K562 (cell line): Measurements from ENCODE around the gene SP4. TPM values are rescaled to one million over a fixed set of nuclear protein-coding genes. Genes with fewer than 3 reads are reported as not detected.

Experiments
- ATAC-seq: fragments of 200-7000 bp; cut with Tn5 transposase; 3 replicates; pipeline ENCODE4 v1.9.1; 2020; ENCODE audit warnings: moderate library complexity
- BruUV-seq: library from RNA; stranded (reverse); fragments of 400-500 nt; replicated peaks from 2 replicates; lab custom pipeline; 2021; lab: Mats Ljungman, UMichigan
- CTCF ChIA-PET: fragments of 300-600 bp; formaldehyde crosslinking; extraction: SDS; loops from one replicate; lab custom pipeline; 2021; ENCODE audit warnings: low intra/inter-chr PET ratio; lab: Yijun Ruan, JAX
- POLR2A ChIA-PET: fragments of 300-600, 350-650 bp; sonication (Branson Sonifier 250); formaldehyde crosslinking; extraction: SDS; loops from one replicate; lab custom pipeline; 2021; ENCODE audit warnings: antibody characterized with exemption, inconsistent platforms; lab: Yijun Ruan, JAX
- DNase-seq, 4 experiments: peaks; one replicate each; pipeline versions ENCODE4 v3.0.0 to v3.0.0-alpha.2; 2011 to 2018; ENCODE audit warnings: low spot score in 3 of 4, mixed read lengths in 3 of 4; ENCODE audit errors: extremely low read depth in 1 of 4
- FAIRE-seq: peaks from 2 replicates; lab custom pipeline; 2011; peaks lifted over from hg19 to GRCh38; lab: Jason Lieb, UNC
- H2AFZ ChIP-seq: 2 replicates; pipeline ENCODE4 v1.6.0; 2011; ENCODE audit warnings: low read depth, low read length, control low read depth, inconsistent platforms
- H3K27ac ChIP-seq: fragments of 200-600 bp; 3 replicates; pipeline ENCODE4 v1.8.0; 2011; ENCODE audit warnings: low read depth, mild to moderate bottlenecking, control low read depth, inconsistent platforms, low read length, moderate library complexity, mixed read lengths; ENCODE audit errors: extremely low read depth
- H3K27me3 ChIP-seq, 2 experiments: fragments of 300-600 bp in 1 of 2; 2 replicates in 1 of 2; 3 replicates in 1 of 2; pipeline versions ENCODE4 v1.6.0 to v1.8.0; 2011; ENCODE audit warnings: inconsistent platforms in 2 of 2, low read length in 2 of 2, mild to moderate bottlenecking in 1 of 2, mixed read lengths in 1 of 2, moderate library complexity in 1 of 2; ENCODE audit not compliant: control insufficient read depth in 2 of 2, insufficient read depth in 2 of 2
- H3K36me3 ChIP-seq: fragments of 300-600 bp; 3 replicates; pipeline ENCODE4 v1.8.0; 2011; ENCODE audit warnings: mild to moderate bottlenecking, low read length, inconsistent platforms; ENCODE audit not compliant: control insufficient read depth, insufficient read depth
- H3K4me1 ChIP-seq, 2 experiments: fragments of 200-600 bp in 1 of 2; replicated peaks in 1 of 2; 2 replicates in 1 of 2; 3 replicates in 1 of 2; pipeline versions ENCODE4 v1.5.1 to v1.8.0; 2011; ENCODE audit warnings: inconsistent platforms in 2 of 2, low read length in 2 of 2, mild to moderate bottlenecking in 1 of 2, mixed read lengths in 1 of 2, moderate library complexity in 1 of 2; ENCODE audit not compliant: control insufficient read depth in 2 of 2, insufficient read depth in 2 of 2
- H3K4me2 ChIP-seq: 2 replicates; pipeline ENCODE4 v1.6.1; 2011; ENCODE audit warnings: low read length, control low read depth, inconsistent platforms, mixed read lengths; ENCODE audit not compliant: insufficient read depth
- H3K4me3 ChIP-seq: fragments of 200-600 bp; sonication (generic), shearing (Covaris generic); 2 replicates; pipeline ENCODE4 v1.5.1; 2016; ENCODE audit warnings: control low read depth, inconsistent platforms
- H3K79me2 ChIP-seq: fragments of 200-600 bp; 3 replicates; pipeline ENCODE4 v1.8.0; 2011; ENCODE audit warnings: low read length, inconsistent platforms; ENCODE audit not compliant: control insufficient read depth, insufficient read depth
- H3K9ac ChIP-seq, 2 experiments: 2 replicates each; pipeline versions ENCODE4 v1.6.0 to v1.6.1; 2011; ENCODE audit warnings: low read depth in 2 of 2, low read length in 2 of 2, control low read depth in 1 of 2, inconsistent platforms in 1 of 2, mild to moderate bottlenecking in 1 of 2, mixed read lengths in 1 of 2; ENCODE audit not compliant: insufficient read depth in 1 of 2
- H3K9me1 ChIP-seq: one replicate; pipeline ENCODE4 v1.6.0; 2011; ENCODE audit warnings: inconsistent platforms, mild to moderate bottlenecking, low read length, moderate library complexity; ENCODE audit not compliant: control insufficient read depth, insufficient read depth
- H3K9me3 ChIP-seq: replicated peaks from 2 replicates; pipeline ENCODE4 v1.5.1; 2011; ENCODE audit warnings: low read depth, low read length, inconsistent platforms; ENCODE audit not compliant: control insufficient read depth, insufficient read depth
- H4K20me1 ChIP-seq: replicated peaks from 2 replicates; pipeline ENCODE4 v1.6.1; 2011; ENCODE audit warnings: low read length, inconsistent platforms, mixed read lengths; ENCODE audit not compliant: control insufficient read depth, insufficient read depth
- BCL6 ChIP-seq: fragments of 250-450 bp; sonication (Bioruptor Pico); IDR thresholded peaks from 2 replicates; pipeline ENCODE4 v1.4.0; 2020
- CHAMP1 ChIP-seq: fragments of 450-650 bp; IDR thresholded peaks from 2 replicates; pipeline ENCODE4 v1.6.1; 2016; ENCODE audit warnings: mild to moderate bottlenecking
- CTBP1 ChIP-seq: fragments of 450-650 bp; IDR thresholded peaks from 2 replicates; pipeline ENCODE4 v1.6.1; 2016; ENCODE audit warnings: borderline replicate concordance
- JUNB ChIP-seq: fragments of 450-650 bp; formaldehyde crosslinking; conservative IDR thresholded peaks from 2 replicates; pipeline ENCODE4 v1.4.0; 2020; ENCODE audit warnings: mild to moderate bottlenecking
- NONO ChIP-seq, 2 experiments: fragments of 200-400 bp in 1 of 2; fragments of 450-650 bp in 1 of 2; formaldehyde crosslinking in 1 of 2; IDR thresholded peaks; 2 replicates each; pipeline ENCODE4 v1.6.1; 2017; ENCODE audit warnings: low read depth in 2 of 2, mild to moderate bottlenecking in 2 of 2, moderate library complexity in 2 of 2, low read length in 1 of 2
- RBM15 ChIP-seq: fragments of 200-400 bp; formaldehyde crosslinking; IDR thresholded peaks from 2 replicates; pipeline ENCODE4 v1.6.1; 2018; ENCODE audit warnings: mild to moderate bottlenecking, low read length, moderate library complexity; ENCODE audit not compliant: insufficient read depth
- RUNX1 ChIP-seq: sonication (generic); IDR thresholded peaks from 2 replicates; pipeline ENCODE4 v1.6.1; 2016; ENCODE audit warnings: antibody characterized with exemption, low read depth
- SMARCA5 ChIP-seq: fragments of 450-650 bp; IDR thresholded peaks from 2 replicates; pipeline ENCODE4 v1.6.1; 2016
- THAP12 ChIP-seq: fragments of 250-450 bp; sonication (Bioruptor Pico); IDR thresholded peaks from 2 replicates; pipeline ENCODE4 v1.9.0; 2021; ENCODE audit warnings: mild to moderate bottlenecking, inconsistent platforms
- WGBS: fragments of 100-300 bp; shearing (Covaris generic); methylation state at CpG from one replicate; pipeline ENCODE4 v1.1.6; 2016; ENCODE audit warnings: low coverage, mixed read lengths; ENCODE audit not compliant: insufficient coverage; ENCODE audit errors: missing lambda C conversion rate; 5-methylcytosine and 5-hydroxymethylcytosine counted together
- in situ Hi-C: fragments of 300-500 bp; cut with MboI; formaldehyde crosslinking; loops from 4 replicates; pipeline ENCODE4 v1.15.0; 2018; ENCODE audit warnings: inconsistent platforms, mixed read lengths
- intact Hi-C: fragments of 100-400 bp; cut with micrococcal nuclease; formaldehyde crosslinking; loops from 2 replicates; pipeline ENCODE4 v1.14.2; 2022
- polyA plus RNA-seq, 8 experiments: library from polyadenylated mRNA; depleted of rRNA in 4 of 8; stranded (reverse) in 5 of 8; unstranded in 3 of 8; fragments of >200 nt; fragmentation: Nextera tagmentation in 2 of 8; fragmentation: Illumina TruSeq in 1 of 8; extraction: Ambion mirVana in 2 of 8; extraction: Trizol in 1 of 8; gene quantifications; 2 replicates each; pipeline versions ENCODE4 v1.2.1 to v1.2.3, GENCODE V29; 2011 to 2014; ENCODE audit warnings: inconsistent platforms in 1 of 8, missing spikeins in 1 of 8
- total RNA-seq, 7 experiments: library from RNA; depleted of rRNA in 6 of 7; stranded (reverse); fragments of >200 nt in 6 of 7; fragmentation: Illumina TruSeq in 2 of 7; extraction: Trizol in 2 of 7; gene quantifications; 2 replicates each; pipeline versions ENCODE4 v1.2.1 to v1.2.3, GENCODE V29; 2011 to 2021; ENCODE audit warnings: low replicate concordance in 1 of 7
- TF ChIP-seq, protein P1 (sequence below): fragments of 250-450 bp; sonication (Bioruptor Pico); IDR thresholded peaks from 2 replicates; pipeline ENCODE4 v1.8.0; 2021; ENCODE audit warnings: moderate library complexity, mild to moderate bottlenecking, inconsistent platforms

The SP4 gene
- total and polyA plus RNA-seq, 9 of the 15 experiments (the other 6 are each of a cell fraction or from before 2014, with no cell fraction given) = 2.4 to 9.4 (median 4.5) TPM

DNA sequence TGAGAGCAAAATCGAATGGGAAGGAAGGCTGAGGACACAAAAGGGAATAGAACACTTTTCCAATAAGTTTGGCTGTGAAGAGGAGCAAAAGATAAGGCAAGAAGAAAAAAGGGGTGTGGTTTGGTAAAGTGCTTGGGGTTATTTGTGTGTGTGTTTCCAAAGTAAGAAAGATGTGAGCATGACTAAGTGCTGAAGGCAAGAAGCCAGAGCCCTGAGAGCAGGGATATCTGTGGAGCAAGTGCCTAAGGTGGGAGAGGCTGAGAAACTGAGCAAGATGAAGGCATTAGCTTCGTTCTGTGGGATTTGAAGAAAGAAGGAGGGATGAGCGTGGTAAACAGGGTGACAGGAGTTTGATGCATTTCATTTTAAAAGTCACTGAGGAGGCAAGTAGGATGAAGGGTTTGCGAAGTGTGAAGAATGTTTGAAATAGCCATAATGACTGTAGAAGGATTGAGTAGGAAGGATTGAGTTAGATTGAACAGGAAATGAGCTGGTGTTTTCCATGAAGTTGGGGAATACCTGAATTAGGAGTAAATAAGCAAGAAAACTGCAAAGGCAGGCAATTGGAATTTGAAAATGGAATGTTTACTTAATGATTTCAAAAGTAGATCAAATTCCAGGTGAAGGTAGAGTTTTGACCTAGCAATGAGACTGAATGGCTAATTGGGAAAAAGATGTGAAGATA, 19.9 kb upstream of the SP4 start (continued):
- TF ChIP-seq THAP12 (CRISPR knock-in tag) (no peak), JUNB (CRISPR knock-in tag) (no peak), CHAMP1 (no peak), BCL6 (CRISPR knock-in tag) (no peak), SMARCA5 (no peak)
- TF ChIP-seq, all 486 proteins: peak for 0

GRCh38 chr7:21408481-21408820, 19.4 kb upstream of the SP4 start:
- CTCF ChIA-PET = no interaction called here
- no peak for TF ChIP-seq RUNX1
- TF ChIP-seq RBM15 = no peak
- TF ChIP-seq CTBP1 = no peak
- no peak for TF ChIP-seq NONO (IDR thresholded peaks at IDR 0.05; ENCODE audit: low read depth in 2 of 2, low read length in 1 of 2)
- TF ChIP-seq, protein P1, sequence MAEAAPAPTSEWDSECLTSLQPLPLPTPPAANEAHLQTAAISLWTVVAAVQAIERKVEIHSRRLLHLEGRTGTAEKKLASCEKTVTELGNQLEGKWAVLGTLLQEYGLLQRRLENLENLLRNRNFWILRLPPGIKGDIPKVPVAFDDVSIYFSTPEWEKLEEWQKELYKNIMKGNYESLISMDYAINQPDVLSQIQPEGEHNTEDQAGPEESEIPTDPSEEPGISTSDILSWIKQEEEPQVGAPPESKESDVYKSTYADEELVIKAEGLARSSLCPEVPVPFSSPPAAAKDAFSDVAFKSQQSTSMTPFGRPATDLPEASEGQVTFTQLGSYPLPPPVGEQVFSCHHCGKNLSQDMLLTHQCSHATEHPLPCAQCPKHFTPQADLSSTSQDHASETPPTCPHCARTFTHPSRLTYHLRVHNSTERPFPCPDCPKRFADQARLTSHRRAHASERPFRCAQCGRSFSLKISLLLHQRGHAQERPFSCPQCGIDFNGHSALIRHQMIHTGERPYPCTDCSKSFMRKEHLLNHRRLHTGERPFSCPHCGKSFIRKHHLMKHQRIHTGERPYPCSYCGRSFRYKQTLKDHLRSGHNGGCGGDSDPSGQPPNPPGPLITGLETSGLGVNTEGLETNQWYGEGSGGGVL (CRISPR knock-in tag) = no peak

More at GRCh38 chr7:21408481-21408820, 19.4 kb upstream of the SP4 start:
- Histone ChIP-seq H3K4me2 (no peak overlapping the region), H3K9me1 (no peaks in the 10 kb centered on the region), H3K9me3 (no peaks in the 10 kb centered on the region), H3K27ac (no peak overlapping the region), H2AFZ (no peak overlapping the region), H4K20me1 (no peaks in the 10 kb centered on the region), H3K27me3 (peaks cover 0 to 11% of the 10 kb centered on the region in 2 experiments; a peak in 2 of 5 replicates), H3K79me2 (no peaks in the 10 kb centered on the region), H3K4me1 (peaks cover 0 to 12% of the 10 kb centered on the region in 2 experiments; a peak in 2 of 5 replicates), H3K9ac (no peak overlapping the region), H3K36me3 (no peaks in the 10 kb centered on the region), H3K4me3 (no peak overlapping the region)
- FAIRE-seq (no peak), DNase-seq (no peak), ATAC-seq (no peak)
- BruUV-seq = no TSS peak
- intact Hi-C loops (no loop called here), in situ Hi-C loops (no loop called here)
- POLR2A ChIA-PET = interaction anchor here (1.1 to 1.4 kb wide), 2 partner anchors 9 kb away, joined by 3 read pairs; no protein-coding TSS in a partner anchor
- 8% methylated on average over 3 of the region's 3 CpGs for WGBS
